ENCODE data around the gene CEP250.
"Not testable (repeated sequence)": the region's sequence is repeated elsewhere in the genome, so short reads cannot be mapped to it uniquely, and the experiment has no call there.

CEP250 gene

DNA sequence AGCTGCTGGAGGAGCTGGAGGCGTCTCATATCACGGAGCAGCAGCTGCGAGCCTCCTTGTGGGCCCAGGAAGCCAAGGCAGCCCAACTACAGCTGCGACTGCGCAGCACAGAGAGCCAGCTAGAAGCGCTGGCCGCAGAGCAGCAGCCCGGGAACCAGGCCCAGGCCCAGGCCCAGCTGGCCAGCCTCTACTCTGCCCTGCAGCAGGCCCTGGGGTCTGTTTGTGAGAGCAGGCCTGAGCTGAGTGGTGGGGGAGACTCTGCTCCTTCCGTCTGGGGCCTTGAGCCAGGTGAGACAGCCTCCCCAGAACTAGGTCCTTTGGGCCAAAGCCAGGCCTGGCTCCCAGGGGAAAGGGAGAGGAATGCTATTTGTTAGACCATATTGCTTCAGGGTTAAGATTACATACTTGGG lies 42.4 kb downstream of the CEP250 start:
- DNase-seq (ENCODE audit: low spot score), result no peak

- DNase-seq (ENCODE audit: low spot score), result no peak
Measured at GRCh38 chr20:35499271-35499670, 43.9 kb downstream of the CEP250 start.

GRCh38 chr20:35502352-35502751 lies 47.0 kb downstream of the CEP250 start:
- DNase-seq (ENCODE audit: low spot score), result peak; percentile 75

GRCh38 chr20:35503281-35503680 lies 47.9 kb downstream of the CEP250 start:
- no peak for DNase-seq (ENCODE audit: low spot score)

- no peak for DNase-seq (ENCODE audit: low spot score)
Measured at GRCh38 chr20:35503841-35504561, 48.6 kb downstream of the CEP250 start.

DNA sequence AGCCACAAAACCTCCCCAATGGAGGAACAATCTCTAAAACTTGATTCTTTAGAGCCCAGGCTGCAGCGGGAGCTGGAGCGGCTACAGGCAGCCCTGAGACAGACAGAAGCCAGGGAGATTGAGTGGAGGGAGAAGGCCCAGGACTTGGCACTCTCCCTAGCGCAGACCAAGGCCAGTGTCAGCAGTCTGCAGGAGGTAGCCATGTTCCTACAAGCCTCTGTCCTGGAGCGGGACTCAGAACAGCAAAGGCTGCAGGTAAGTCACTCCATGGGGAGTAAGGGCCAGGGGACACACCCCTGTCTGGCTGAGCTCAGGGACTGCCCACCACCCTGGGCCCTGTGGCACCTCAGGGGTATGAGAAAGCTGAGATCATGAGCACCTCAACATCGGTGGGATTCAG lies 49.4 kb downstream of the CEP250 start:
- DNase-seq (ENCODE audit: low spot score), result no peak

- no peak for DNase-seq (ENCODE audit: low spot score)
Measured at GRCh38 chr20:35506179-35506578, 50.8 kb downstream of the CEP250 start.

DNA sequence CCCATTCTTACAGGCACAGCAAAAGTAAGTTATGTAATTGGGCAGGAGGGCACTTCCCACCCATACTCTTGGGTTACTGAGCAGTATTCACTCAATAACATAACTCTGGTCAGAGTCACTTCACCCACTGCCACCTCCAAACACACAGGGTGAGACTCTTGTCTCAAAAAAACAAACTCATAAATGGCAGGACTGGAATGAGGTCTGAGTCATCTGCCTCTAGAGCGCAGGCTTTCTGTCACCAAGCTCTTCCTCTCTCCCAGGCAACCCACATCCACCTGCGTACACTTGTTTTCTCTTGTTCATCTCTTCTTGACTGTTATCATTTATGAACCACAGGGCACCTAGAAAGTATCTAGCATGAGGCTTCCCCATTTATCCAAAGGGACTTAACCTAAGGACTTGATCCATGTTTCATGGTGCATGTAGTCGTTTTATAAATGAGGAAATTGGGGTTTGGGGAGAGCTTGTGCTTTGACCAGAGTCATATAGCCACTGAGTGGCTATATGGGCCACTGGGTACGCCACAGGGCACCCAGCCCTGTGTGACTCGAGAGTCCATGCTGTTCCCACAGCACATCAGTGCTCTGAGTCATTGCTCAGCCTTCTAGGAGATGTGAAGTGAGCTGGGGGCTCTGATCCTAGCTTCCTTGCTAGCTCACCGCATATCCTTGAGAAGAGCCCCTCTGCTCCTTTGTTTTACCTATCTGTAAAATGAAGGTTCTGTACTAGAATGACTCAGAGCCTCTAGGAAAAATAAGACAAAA lies 51.7 kb downstream of the CEP250 start:
- no peak for DNase-seq (ENCODE audit: low spot score)

DNA sequence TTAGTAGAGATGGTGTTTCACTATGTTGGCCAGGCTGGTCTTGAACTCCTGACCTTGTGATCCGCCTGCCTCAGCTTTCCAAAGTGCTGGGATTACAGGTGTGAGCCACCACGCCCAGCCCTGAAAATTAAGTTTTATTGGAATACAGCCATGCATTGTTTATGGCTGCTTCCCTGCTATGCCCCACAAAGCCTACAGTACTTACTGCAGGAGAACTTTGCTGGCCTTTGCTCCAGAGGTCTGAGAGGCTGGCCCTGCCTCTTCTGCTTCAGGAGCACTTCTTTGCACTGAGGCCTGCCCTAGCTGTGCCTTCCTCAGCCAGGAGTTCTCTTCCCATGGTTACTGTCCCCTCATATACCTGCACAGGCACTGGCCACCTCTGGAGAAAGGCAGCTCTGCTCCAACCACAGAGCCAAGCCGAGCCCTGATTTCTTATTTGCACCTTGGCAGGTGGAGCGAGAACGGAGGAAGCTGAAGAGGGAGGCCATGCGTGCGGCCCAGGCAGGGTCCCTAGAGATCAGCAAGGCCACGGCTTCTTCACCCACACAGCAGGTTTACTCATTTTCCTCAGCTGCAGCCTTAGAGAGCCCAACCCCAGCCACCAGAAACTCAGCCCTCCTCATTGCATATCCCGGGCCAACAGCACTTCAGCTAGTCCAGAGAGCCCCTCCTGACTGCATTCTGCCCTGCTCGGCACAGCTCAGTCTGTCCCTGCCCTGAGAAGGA lies 53.3 kb downstream of the CEP250 start:
- no peak for DNase-seq (ENCODE audit: low spot score)

GRCh38 chr20:35510951-35511735 lies 55.7 kb downstream of the CEP250 start:
- no peak for DNase-seq (ENCODE audit: low spot score)

- DNase-seq (ENCODE audit: low spot score), result peak; percentile 22
Measured at GRCh38 chr20:35511814-35512420, 56.5 kb downstream of the CEP250 start.

DNA sequence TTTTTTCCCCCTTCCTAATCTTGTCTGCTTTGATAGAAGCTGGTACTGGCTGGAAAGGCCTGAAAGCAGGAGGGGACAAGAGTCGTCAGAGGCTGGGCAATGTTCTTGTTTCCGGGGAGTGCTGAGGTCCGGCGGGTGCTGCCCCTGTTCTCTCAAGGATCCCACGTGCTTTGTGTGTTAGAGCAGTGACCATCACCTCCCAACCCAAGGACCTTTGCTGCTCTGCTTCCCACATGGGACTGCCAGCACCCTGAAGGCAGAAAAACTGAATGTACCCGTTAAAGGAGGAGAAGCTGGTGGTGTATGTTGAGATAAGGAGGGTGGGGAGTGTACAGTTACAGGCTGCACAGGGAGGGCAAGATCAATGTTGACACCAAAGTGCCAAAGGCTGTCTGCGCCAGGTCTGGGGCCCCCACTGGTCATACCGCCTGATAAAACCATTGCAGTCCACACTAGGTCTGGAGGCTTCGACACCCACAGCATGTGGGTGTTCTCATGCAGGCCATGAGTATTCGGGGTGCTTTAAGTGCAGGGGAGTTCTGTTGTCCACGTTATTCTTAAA lies 59.1 kb downstream of the CEP250 start:
- no peak for DNase-seq (ENCODE audit: low spot score)

DNA sequence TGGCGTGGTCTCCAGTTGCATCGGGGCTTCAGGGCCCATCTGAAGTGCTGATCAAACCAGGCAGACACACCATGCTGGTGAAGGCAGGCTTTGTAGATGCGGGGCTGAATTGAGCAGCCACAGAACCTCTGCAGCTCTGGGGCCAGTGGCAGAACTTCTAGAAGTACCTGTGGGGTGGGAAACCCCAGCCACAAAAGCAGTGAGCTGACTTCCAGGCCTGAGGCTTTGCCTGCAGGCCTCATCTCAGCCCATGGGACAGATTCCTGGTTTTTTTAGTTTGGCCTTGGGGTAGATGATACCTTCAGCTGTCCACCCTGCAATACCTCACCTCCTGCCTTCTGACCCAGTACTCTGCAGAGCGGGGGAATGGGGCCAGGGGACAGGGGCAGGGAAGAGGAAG lies 59.9 kb downstream of the CEP250 start:
- no peak for DNase-seq (ENCODE audit: low spot score)

- no peak for DNase-seq (ENCODE audit: low spot score)
Measured at GRCh38 chr20:35515949-35516645, 60.7 kb downstream of the CEP250 start.

DNA sequence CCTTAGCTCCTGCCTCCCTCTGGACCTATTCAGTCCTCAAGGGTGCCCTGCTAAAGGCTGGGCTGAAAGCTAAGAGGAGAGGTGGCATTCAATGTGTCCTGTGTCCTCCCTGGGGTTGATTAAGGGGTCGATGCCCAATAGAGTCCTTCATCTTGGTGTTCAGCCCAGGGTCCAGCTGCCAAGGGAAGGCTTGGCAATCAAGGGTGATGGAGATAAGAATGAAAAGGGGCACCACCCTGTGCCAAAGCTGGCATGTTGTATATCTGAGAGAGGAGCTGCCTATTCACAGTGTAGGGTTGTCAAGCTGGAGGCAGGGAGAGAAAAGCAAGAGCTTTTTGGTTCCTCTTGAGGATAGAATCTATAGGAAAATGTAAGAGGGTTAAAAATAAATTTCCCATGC lies 61.7 kb downstream of the CEP250 start:
- DNase-seq (ENCODE audit: low spot score), result no peak

DNA sequence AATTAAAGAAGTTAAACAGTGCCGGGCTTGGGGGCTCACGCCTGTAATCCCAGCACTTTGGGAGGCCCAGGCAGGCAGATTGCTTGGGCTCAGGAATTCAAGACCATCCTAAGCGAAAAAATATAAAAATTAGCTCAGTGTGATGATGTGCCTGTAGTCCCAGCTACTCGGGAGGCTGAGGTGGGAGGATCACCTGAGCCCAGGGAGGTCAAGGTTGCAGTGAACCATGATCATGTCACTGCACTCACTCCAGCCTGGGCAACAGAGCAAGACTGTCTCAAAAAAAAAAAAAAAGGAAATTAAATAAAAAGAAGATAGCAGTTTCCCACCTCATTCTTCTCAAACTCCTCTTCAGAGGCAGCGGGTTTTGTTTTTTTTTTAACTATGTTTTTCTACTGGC lies 62.4 kb downstream of the CEP250 start:
- DNase-seq (ENCODE audit: low spot score), result not testable (repeated sequence)

DNA sequence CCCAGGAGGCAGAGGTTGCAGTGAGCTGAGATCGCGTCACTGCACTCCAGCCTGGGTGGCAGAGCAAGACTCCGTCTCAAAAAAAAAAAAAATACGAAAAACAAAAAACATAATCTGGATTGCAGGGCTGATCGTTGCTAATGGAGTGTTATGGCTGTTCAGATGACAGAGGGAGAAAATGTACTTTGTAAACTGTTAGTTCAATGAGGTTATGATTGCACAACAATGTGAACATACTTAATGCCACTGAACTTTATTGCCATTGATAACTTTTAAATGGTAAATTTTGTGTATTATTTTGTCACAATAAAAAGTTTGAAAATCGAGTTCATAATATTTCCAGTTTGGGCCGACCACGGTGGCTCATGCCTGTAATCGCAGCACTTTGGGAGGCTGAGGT lies 63.6 kb downstream of the CEP250 start:
- DNase-seq (ENCODE audit: low spot score), result no peak

DNA sequence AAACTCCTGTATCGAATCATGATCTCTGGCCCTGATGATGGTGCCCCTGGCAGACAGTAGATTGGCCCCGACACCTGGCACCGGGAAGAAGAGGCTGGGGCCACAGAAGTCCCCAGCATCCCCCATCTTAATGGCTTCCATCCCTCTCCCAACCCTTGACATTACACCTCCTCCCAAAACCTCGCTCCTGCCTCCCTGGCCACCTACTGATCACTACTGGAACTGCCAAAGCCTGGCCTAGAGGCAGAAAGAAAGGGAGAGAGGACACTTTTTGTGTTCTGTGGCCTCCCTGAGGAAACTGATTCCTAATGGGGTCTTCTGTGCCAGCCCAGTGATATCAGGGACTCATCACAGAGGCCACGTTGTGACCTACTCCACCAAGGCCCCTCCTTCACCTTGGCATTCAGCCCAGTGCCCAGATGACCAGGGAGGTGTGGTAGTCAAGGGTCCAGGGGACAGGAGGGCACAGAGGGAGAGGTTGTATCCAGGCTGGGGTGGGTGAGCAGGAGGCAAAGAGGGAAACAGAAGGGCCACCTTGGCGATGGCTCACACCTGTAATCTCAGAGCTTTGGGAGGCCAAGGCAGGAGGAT lies 68.0 kb downstream of the CEP250 start:
- DNase-seq (ENCODE audit: low spot score), result peak; percentile 53

DNA sequence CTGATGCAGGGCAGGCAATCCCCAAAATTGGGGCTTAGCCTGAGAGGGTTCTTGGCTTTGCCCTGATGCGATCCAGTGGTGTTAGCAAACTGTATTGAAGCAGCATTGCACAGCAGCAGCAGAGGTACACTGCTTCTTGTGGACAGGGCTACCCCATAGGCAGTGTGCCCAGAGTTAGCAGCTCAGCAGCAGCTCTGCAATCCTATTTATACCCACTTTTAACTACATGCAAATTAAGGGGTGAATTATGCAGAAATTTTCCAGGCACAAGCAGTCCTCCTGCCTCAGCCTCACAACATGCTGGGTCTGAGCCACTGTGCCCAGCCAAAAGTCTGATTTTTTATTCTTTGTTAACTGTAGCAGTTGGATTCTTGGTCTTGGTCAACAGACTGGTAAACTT lies 70.2 kb downstream of the CEP250 start:
- no peak for DNase-seq (ENCODE audit: low spot score)

- DNase-seq (ENCODE audit: low spot score), result no peak
Measured at GRCh38 chr20:35527122-35527769, 71.8 kb downstream of the CEP250 start.

Measured in NAMALWA (cell line).